ENCODE measurements around the gene CMTM3.
"Not testable (repeated sequence)": the region's sequence is repeated elsewhere in the genome, so short reads cannot be mapped to it uniquely, and the experiment has no call there.

The CMTM3 gene

GRCh38 chr16:66594739-66595138, 9.8 kb upstream of the CMTM3 start:
- no peak for TF ChIP-seq ZNF274 (IDR thresholded peaks at IDR 0.05; ENCODE audit: low read depth, low read length)

GRCh38 chr16:66596559-66596958, 7.9 kb upstream of the CMTM3 start:
- H3K4me3 ChIP-seq (ENCODE audit: low read length), result not testable (repeated sequence)

More at GRCh38 chr16:66594739-66595138, 9.8 kb upstream of the CMTM3 start:
- no peak overlapping the region for H3K4me3 ChIP-seq (ENCODE audit: low read length)

- no peak for TF ChIP-seq ZNF274 (IDR thresholded peaks at IDR 0.05; ENCODE audit: low read depth, low read length)
- H3K4me3 ChIP-seq (ENCODE audit: low read length), result no peak overlapping the region
Measured at GRCh38 chr16:66596986-66597848, 7.3 kb upstream of the CMTM3 start.

- no peak for TF ChIP-seq ZNF274 (IDR thresholded peaks at IDR 0.05; ENCODE audit: low read depth, low read length)
- no peak overlapping the region for H3K4me3 ChIP-seq (ENCODE audit: low read length)
Measured at GRCh38 chr16:66598111-66598510, 6.4 kb upstream of the CMTM3 start.

GRCh38 chr16:66599726-66600125, 4.8 kb upstream of the CMTM3 start:
- TF ChIP-seq ZNF274 (IDR thresholded peaks at IDR 0.05; ENCODE audit: low read depth, low read length), result no peak

GRCh38 chr16:66600477-66600876, 4.0 kb upstream of the CMTM3 start:
- TF ChIP-seq ZNF274 (IDR thresholded peaks at IDR 0.05; ENCODE audit: low read depth, low read length), result no peak
- no peak overlapping the region for H3K4me3 ChIP-seq (ENCODE audit: low read length)

More at GRCh38 chr16:66599726-66600125, 4.8 kb upstream of the CMTM3 start:
- H3K4me3 ChIP-seq (ENCODE audit: low read length), result no peak overlapping the region

GRCh38 chr16:66601471-66601870, 3.0 kb upstream of the CMTM3 start:
- no peak for TF ChIP-seq ZNF274 (IDR thresholded peaks at IDR 0.05; ENCODE audit: low read depth, low read length)
- H3K4me3 ChIP-seq (ENCODE audit: low read length), result no peak overlapping the region

- no peak for TF ChIP-seq ZNF274 (IDR thresholded peaks at IDR 0.05; ENCODE audit: low read depth, low read length)
- H3K4me3 ChIP-seq (ENCODE audit: low read length), result peak overlapping the region; percentile 52; the same call in 1 of the 2 replicates
Measured at GRCh38 chr16:66603537-66604375, 748 bp upstream of the CMTM3 start.

GRCh38 chr16:66605177-66605978, 874 bp downstream of the CMTM3 start:
- H3K4me3 ChIP-seq (ENCODE audit: low read length), result peak overlapping the region; percentile 52
- no peak for TF ChIP-seq ZNF274 (IDR thresholded peaks at IDR 0.05; ENCODE audit: low read depth, low read length)

- no peak for TF ChIP-seq ZNF274 (IDR thresholded peaks at IDR 0.05; ENCODE audit: low read depth, low read length)
- H3K4me3 ChIP-seq (ENCODE audit: low read length), result peak overlapping the region; percentile 52
Measured at GRCh38 chr16:66605979-66606751, 1.7 kb downstream of the CMTM3 start.

- TF ChIP-seq ZNF274 (IDR thresholded peaks at IDR 0.05; ENCODE audit: low read depth, low read length), result no peak
- H3K4me3 ChIP-seq (ENCODE audit: low read length), result no peak overlapping the region
Measured at GRCh38 chr16:66608241-66609138, 4.0 kb downstream of the CMTM3 start.

- H3K4me3 ChIP-seq (ENCODE audit: low read length), result no peak overlapping the region
- no peak for TF ChIP-seq ZNF274 (IDR thresholded peaks at IDR 0.05; ENCODE audit: low read depth, low read length)
Measured at GRCh38 chr16:66609139-66609510, 4.6 kb downstream of the CMTM3 start.

Data from GM08714 (cell line).